HG03442 (cell line): ENCODE data around the gene JCAD.
"Not testable (repeated sequence)": the region's sequence is repeated elsewhere in the genome, so short reads cannot be mapped to it uniquely, and the experiment has no call there.

Source experiments
- ATAC-seq: cut with Tn5 transposase; IDR thresholded peaks from one replicate; pipeline ENCODE4 v1.9.1; 2021; ENCODE audit warnings: mild to moderate bottlenecking, moderate library complexity; ENCODE audit not compliant: unreplicated experiment

The JCAD gene

GRCh38 chr10:30028006-30028737 is 31.2 kb downstream of the JCAD start:
- no peak for ATAC-seq

- peak; percentile 91 for ATAC-seq
Measured at GRCh38 chr10:30027057-30028005, 32.1 kb downstream of the JCAD start.

- ATAC-seq, result no peak
Measured at GRCh38 chr10:30026578-30026977, 32.8 kb downstream of the JCAD start.

GRCh38 chr10:30026080-30026479 is 33.3 kb downstream of the JCAD start:
- ATAC-seq, result no peak

GRCh38 chr10:30025428-30025827 is 34.0 kb downstream of the JCAD start:
- ATAC-seq, result not testable (repeated sequence)

GRCh38 chr10:30022590-30022989 is 36.8 kb downstream of the JCAD start:
- ATAC-seq, result no peak

GRCh38 chr10:30019468-30019867 is 39.9 kb downstream of the JCAD start:
- no peak for ATAC-seq

GRCh38 chr10:30018496-30018895 is 40.9 kb downstream of the JCAD start:
- no peak for ATAC-seq

GRCh38 chr10:30017966-30018365 is 41.4 kb downstream of the JCAD start:
- no peak for ATAC-seq

GRCh38 chr10:30017556-30017955 is 41.8 kb downstream of the JCAD start:
- no peak for ATAC-seq

- no peak for ATAC-seq
Measured at GRCh38 chr10:30014511-30014910, 44.9 kb downstream of the JCAD start.

GRCh38 chr10:30013757-30014156 is 45.6 kb downstream of the JCAD start:
- no peak for ATAC-seq

- no peak for ATAC-seq
Measured at GRCh38 chr10:30011956-30012647, 47.3 kb downstream of the JCAD start.

GRCh38 chr10:30011396-30011795 is 48.0 kb downstream of the JCAD start:
- ATAC-seq, result no peak

GRCh38 chr10:30007406-30007805 is 52.0 kb downstream of the JCAD start:
- ATAC-seq, result no peak

GRCh38 chr10:30006410-30006809 is 53.0 kb downstream of the JCAD start:
- no peak for ATAC-seq

GRCh38 chr10:30005116-30005515 is 54.3 kb downstream of the JCAD start:
- ATAC-seq, result not testable (repeated sequence)

GRCh38 chr10:30002426-30003266 is 56.7 kb downstream of the JCAD start:
- ATAC-seq, result peak; percentile 62

- ATAC-seq, result no peak
Measured at GRCh38 chr10:30000802-30001571, 58.4 kb downstream of the JCAD start.
